Esophagus muscularis mucosa (tissue), 4 donors: ENCODE results near the gene ENKUR. TPM values are rescaled to one million over a fixed set of nuclear protein-coding genes. Genes with fewer than 3 reads are reported as not detected.

Experiments used
- DNase-seq: peaks from one replicate; pipeline ENCODE4 v3.0.0-alpha.2; 2017; ENCODE audit errors: extremely low spot score
- H3K27ac ChIP-seq, 4 donors: fragments of 200-600 bp; sonication (generic); replicated peaks in 1 of 4; 1 replicate in 3 of 4; 2 replicates in 1 of 4; pipeline ENCODE4 v1.5.1; 2016 to 2019; ENCODE audit warnings: mild to moderate bottlenecking in 1 of 4
- H3K27me3 ChIP-seq, 4 donors: fragments of 200-600 bp; sonication (generic); one replicate each; pipeline versions ENCODE4 v1.5.1 to v1.6.0; 2016 to 2019
- H3K36me3 ChIP-seq, 4 donors: fragments of 200-600 bp; sonication (generic); one replicate each; pipeline ENCODE4 v1.5.1; 2016 to 2019
- H3K4me1 ChIP-seq, 4 donors: fragments of 200-600 bp; sonication (generic); one replicate each; pipeline ENCODE4 v1.5.1; 2016 to 2019
- H3K4me3 ChIP-seq, 4 donors: fragments of 200-600 bp; sonication (generic); 1 replicate in 2 of 4; 2 replicates in 2 of 4; pipeline ENCODE4 v1.5.1; 2016 to 2019; ENCODE audit warnings: mild to moderate bottlenecking in 4 of 4, moderate library complexity in 1 of 4
- H3K9me3 ChIP-seq, 4 donors: fragments of 200-600 bp; sonication (generic); 1 replicate in 3 of 4; 2 replicates in 1 of 4; pipeline ENCODE4 v1.5.1; 2016 to 2019
- EP300 ChIP-seq: sonication (generic); formaldehyde crosslinking; IDR thresholded peaks from one replicate; pipeline ENCODE4 v1.6.1; 2017; ENCODE audit warnings: antibody characterized with exemption
- POLR2A ChIP-seq: fragments of 450-650 bp; IDR thresholded peaks from one replicate; pipeline ENCODE4 v1.6.1; 2017; ENCODE audit warnings: antibody characterized with exemption, moderate library complexity, mild to moderate bottlenecking, low read depth
- POLR2AphosphoS5 ChIP-seq, 2 donors: sonication (generic); formaldehyde crosslinking; IDR thresholded peaks; one replicate each; pipeline ENCODE4 v1.6.1; 2017; ENCODE audit warnings: antibody characterized with exemption in 2 of 2
- WGBS: methylation state at CpG from one replicate; pipeline ENCODE4 v1.1.5; 2018; 5-methylcytosine and 5-hydroxymethylcytosine counted together
- intact Hi-C: fragments of 100-400 bp; cut with DNase I; formaldehyde crosslinking; loops from one replicate; pipeline ENCODE4 v1.15.1; 2023
- total RNA-seq, 4 donors: library from RNA; depleted of rRNA; stranded (reverse); fragments of >200 nt; gene quantifications; one replicate each; pipeline versions ENCODE4 v1.1.0 to v1.2.1, GENCODE V29; 2016
- TF ChIP-seq, protein P1 (sequence below), 3 experiments: fragments of 200-600 bp in 2 of 3; fragments of 450-650 bp in 1 of 3; sonication (generic) in 2 of 3; IDR thresholded peaks; one replicate each; pipeline ENCODE4 v1.5.1; 2017 to 2019; ENCODE audit warnings: antibody characterized with exemption in 3 of 3, mild to moderate bottlenecking in 2 of 3, moderate library complexity in 1 of 3

Gene ENKUR
- total RNA-seq, 4 donors from 2014 or later = 0.17 TPM; not detected in 3

DNA sequence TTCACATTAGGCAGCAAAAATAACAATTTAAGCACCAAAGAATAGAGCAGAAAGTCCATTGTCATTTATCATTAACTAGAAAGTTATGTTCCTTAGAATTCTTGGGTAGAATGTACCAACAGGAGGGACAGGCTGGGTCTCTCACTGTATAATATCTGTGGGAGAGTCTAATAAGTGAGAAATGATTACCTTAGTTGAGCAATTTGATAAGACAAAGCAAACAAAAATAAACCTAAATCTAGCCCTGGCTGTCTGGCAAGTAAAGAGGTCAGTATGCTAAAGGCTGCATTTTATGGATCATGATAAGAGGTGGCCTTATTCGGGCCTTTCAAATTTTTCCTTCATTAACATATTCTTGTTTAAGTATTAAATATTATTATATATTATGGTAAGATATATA lies 36.1 kb upstream of the ENKUR start:
- H3K36me3 ChIP-seq = no peaks in the 10 kb centered on the region
- DNase-seq = no peak
- WGBS = 91% methylated on average over 1 of the region's 1 CpG
- H3K4me3 ChIP-seq = no peak overlapping the region
- no peaks in the 10 kb centered on the region for H3K9me3 ChIP-seq
- H3K27ac ChIP-seq = no peak overlapping the region
- H3K27me3 ChIP-seq = no peaks in the 10 kb centered on the region
- intact Hi-C loops = no loop called here
- TF ChIP-seq, protein P1, sequence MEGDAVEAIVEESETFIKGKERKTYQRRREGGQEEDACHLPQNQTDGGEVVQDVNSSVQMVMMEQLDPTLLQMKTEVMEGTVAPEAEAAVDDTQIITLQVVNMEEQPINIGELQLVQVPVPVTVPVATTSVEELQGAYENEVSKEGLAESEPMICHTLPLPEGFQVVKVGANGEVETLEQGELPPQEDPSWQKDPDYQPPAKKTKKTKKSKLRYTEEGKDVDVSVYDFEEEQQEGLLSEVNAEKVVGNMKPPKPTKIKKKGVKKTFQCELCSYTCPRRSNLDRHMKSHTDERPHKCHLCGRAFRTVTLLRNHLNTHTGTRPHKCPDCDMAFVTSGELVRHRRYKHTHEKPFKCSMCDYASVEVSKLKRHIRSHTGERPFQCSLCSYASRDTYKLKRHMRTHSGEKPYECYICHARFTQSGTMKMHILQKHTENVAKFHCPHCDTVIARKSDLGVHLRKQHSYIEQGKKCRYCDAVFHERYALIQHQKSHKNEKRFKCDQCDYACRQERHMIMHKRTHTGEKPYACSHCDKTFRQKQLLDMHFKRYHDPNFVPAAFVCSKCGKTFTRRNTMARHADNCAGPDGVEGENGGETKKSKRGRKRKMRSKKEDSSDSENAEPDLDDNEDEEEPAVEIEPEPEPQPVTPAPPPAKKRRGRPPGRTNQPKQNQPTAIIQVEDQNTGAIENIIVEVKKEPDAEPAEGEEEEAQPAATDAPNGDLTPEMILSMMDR (IDR thresholded peaks at IDR 0.05) = no peak
- TF ChIP-seq POLR2AphosphoS5 (IDR thresholded peaks at IDR 0.05) = no peak
- TF ChIP-seq POLR2A = no peak
- no peak for TF ChIP-seq EP300
- H3K4me1 ChIP-seq = no peaks in the 10 kb centered on the region

DNA sequence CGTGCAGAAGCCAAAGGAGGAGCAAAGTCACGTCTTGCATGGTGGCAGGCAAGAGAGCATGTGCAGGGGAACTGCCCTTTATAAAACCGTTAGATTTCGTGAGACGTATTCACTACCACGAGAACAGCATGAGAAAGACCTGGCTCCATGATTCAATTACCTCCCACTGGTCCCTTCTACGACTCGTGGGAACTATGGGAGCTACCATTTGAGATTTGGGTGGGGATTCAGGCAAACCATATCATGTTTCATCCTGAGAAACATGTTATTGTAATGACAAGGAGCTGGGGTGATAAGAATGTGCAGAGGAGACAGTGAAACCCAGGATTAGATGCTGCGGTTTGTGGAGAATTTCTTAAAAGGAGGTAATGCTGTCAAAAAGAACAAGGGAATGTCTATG lies 34.4 kb upstream of the ENKUR start:
- Histone ChIP-seq H3K4me1 (no peaks in the 10 kb centered on the region), H3K27ac (no peak overlapping the region), H3K4me3 (no peak overlapping the region), H3K9me3 (no peaks in the 10 kb centered on the region), H3K36me3 (no peaks in the 10 kb centered on the region), H3K27me3 (no peaks in the 10 kb centered on the region)
- no peak for TF ChIP-seq POLR2AphosphoS5 (IDR thresholded peaks at IDR 0.05)
- no peak for TF ChIP-seq POLR2A
- TF ChIP-seq, protein P1 (IDR thresholded peaks at IDR 0.05) = no peak
- no peak for TF ChIP-seq EP300
- 87% methylated on average over 9 of the region's 9 CpGs for WGBS
- intact Hi-C loops = no loop called here
- DNase-seq = no peak

- H3K4me1 ChIP-seq = no peaks in the 10 kb centered on the region
- intact Hi-C loops = no loop called here
- TF ChIP-seq, protein P1 (IDR thresholded peaks at IDR 0.05) = no peak
- TF ChIP-seq POLR2A = no peak
- no peak for TF ChIP-seq EP300
- no peak for TF ChIP-seq POLR2AphosphoS5 (IDR thresholded peaks at IDR 0.05)
- no peaks in the 10 kb centered on the region for H3K27me3 ChIP-seq
- no peak overlapping the region for H3K4me3 ChIP-seq
- 92% methylated on average over 2 of the region's 2 CpGs for WGBS
- H3K9me3 ChIP-seq = no peaks in the 10 kb centered on the region
- no peak for DNase-seq
- H3K27ac ChIP-seq = no peak overlapping the region
- no peaks in the 10 kb centered on the region for H3K36me3 ChIP-seq
Measured at GRCh38 chr10:25049966-25050365, 34.0 kb upstream of the ENKUR start.

DNA sequence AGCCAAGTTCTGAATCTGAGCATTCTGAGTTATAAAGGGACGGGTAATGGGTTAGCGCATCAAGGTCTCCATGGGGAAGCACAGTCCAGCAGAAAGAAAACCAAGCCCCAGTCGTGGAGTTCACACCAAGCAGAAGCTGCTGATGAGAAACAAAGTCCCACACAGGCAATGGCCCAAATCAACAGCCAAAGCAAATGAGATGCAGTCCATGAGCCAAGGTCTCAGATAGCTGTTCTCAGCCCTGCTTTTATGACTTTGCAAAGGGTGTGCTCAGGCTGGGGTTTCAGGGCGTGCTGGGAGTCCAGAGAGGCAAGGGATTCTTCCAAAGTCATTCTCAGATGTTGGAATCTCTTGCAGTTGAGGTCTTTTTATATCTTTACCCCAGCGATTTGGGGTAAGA lies 32.5 kb upstream of the ENKUR start:
- Histone ChIP-seq H3K36me3 (no peaks in the 10 kb centered on the region), H3K9me3 (no peaks in the 10 kb centered on the region), H3K4me3 (no peak overlapping the region), H3K4me1 (no peaks in the 10 kb centered on the region), H3K27me3 (no peaks in the 10 kb centered on the region), H3K27ac (no peak overlapping the region)
- intact Hi-C loops = no loop called here
- 87% methylated on average over 5 of the region's 5 CpGs for WGBS
- no peak for DNase-seq
- TF ChIP-seq EP300 = no peak
- TF ChIP-seq POLR2A = no peak
- TF ChIP-seq, protein P1 (IDR thresholded peaks at IDR 0.05) = no peak
- no peak for TF ChIP-seq POLR2AphosphoS5 (IDR thresholded peaks at IDR 0.05)

DNA sequence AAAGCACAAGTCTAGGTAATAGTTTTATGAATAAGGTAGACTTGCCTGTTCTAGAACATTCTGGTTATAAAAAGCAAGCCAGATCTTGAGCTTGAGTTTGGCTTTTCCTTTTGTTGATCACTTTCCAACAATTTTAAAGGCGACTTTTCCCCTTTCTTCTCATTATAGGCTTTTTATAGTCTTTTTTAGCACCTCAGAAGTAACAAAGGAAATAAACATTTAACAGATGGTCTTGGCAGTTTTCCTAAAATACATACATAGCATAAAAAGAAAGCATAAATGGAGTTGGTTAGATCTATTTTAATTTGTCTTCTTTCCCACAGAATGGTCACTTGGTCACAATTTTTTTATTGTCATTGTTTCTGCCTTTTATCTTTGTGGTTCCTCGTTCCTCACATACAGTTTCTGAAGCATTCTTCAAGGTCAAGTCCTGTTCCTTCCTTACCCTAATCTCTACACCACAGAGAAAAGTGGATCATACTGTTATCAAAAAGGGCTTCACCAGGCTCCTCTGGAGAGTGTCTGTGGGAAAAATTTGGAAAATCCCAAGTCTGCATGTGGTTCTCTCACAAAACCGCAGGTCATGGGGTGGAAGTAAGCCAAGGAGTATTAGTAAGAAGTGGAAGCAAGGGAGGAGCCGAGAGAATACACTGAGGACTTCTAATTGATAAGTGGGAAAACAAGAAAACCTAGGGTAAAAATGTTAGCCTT lies 31.8 kb upstream of the ENKUR start:
- intact Hi-C loops = no loop called here

More for the DNA sequence above, 31.8 kb upstream of the ENKUR start:
- Histone ChIP-seq H3K4me3 (no peak overlapping the region), H3K4me1 (no peaks in the 10 kb centered on the region), H3K9me3 (no peaks in the 10 kb centered on the region), H3K36me3 (no peaks in the 10 kb centered on the region), H3K27ac (no peak overlapping the region), H3K27me3 (no peaks in the 10 kb centered on the region)
- DNase-seq = no peak
- 48% methylated on average over 4 of the region's 4 CpGs for WGBS
- TF ChIP-seq POLR2A (no peak), POLR2AphosphoS5 (IDR thresholded peaks at IDR 0.05) (no peak), EP300 (no peak)
- TF ChIP-seq, protein P1 (IDR thresholded peaks at IDR 0.05) = no peak
